ENCODE results near the gene TSPAN2.

GRCh38 chr1:115060501-115060900 is 28.8 kb downstream of the TSPAN2 start:
- TF ChIP-seq CTCF (conservative IDR thresholded peaks at IDR 0.05; ENCODE audit: low read length) (no peak), EZH2phosphoT487 (IDR thresholded peaks at IDR 0.05; ENCODE audit: borderline replicate concordance, low read depth, low read length) (no peak)

Measured in OCI-LY7 (cell line).